Measurements from ENCODE around the gene SMAD6.

GRCh38 chr15:66783725-66784124 lies 81.7 kb downstream of the SMAD6 start:
- TF ChIP-seq, protein P1, sequence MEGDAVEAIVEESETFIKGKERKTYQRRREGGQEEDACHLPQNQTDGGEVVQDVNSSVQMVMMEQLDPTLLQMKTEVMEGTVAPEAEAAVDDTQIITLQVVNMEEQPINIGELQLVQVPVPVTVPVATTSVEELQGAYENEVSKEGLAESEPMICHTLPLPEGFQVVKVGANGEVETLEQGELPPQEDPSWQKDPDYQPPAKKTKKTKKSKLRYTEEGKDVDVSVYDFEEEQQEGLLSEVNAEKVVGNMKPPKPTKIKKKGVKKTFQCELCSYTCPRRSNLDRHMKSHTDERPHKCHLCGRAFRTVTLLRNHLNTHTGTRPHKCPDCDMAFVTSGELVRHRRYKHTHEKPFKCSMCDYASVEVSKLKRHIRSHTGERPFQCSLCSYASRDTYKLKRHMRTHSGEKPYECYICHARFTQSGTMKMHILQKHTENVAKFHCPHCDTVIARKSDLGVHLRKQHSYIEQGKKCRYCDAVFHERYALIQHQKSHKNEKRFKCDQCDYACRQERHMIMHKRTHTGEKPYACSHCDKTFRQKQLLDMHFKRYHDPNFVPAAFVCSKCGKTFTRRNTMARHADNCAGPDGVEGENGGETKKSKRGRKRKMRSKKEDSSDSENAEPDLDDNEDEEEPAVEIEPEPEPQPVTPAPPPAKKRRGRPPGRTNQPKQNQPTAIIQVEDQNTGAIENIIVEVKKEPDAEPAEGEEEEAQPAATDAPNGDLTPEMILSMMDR (tag by site-specific recombination; IDR thresholded peaks at IDR 0.05) = no peak
- TF ChIP-seq HOXA7 (CRISPR knock-in tag; IDR thresholded peaks at IDR 0.05; ENCODE audit: borderline replicate concordance) = no peak
